Fibroblast of lung (primary cell): Measurements from ENCODE around the gene IL31RA.

ENCODE experiments used
- EZH2 ChIP-seq: IDR thresholded peaks from 2 replicates; pipeline ENCODE4 v1.5.1; 2012; ENCODE audit warnings: low read length, control low read depth, mild to moderate bottlenecking; ENCODE audit errors: missing control alignments
- TF ChIP-seq, protein P1 (sequence below), 2 donors: IDR thresholded peaks in 1 of 2; conservative IDR thresholded peaks in 1 of 2; 1 replicate in 1 of 2; 2 replicates in 1 of 2; pipeline ENCODE4 v1.5.1; 2011 to 2012; ENCODE audit warnings: low read length in 2 of 2, control low read depth in 1 of 2, inconsistent platforms in 1 of 2, low read depth in 1 of 2, mild to moderate bottlenecking in 1 of 2

DNA sequence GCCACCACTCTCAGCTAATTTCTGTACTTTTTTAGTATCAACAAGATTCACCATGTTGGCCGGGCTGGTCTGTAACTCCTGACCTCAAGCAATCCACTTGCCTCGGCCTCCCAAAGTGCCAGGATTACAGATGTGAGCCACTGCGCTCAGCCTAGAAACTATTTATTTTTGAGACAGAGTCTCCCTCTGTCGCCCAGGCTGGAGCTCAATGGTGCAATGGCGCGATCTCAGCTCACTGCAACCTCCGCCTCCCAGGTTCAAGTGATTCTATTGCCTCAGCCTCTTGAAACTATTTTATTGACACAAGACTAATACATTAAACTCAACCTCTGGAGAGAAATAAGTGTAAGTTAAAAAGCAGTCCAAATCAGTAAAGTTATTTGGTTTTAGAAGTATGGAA is 109.6 kb downstream of the IL31RA start:
- TF ChIP-seq, protein P1, sequence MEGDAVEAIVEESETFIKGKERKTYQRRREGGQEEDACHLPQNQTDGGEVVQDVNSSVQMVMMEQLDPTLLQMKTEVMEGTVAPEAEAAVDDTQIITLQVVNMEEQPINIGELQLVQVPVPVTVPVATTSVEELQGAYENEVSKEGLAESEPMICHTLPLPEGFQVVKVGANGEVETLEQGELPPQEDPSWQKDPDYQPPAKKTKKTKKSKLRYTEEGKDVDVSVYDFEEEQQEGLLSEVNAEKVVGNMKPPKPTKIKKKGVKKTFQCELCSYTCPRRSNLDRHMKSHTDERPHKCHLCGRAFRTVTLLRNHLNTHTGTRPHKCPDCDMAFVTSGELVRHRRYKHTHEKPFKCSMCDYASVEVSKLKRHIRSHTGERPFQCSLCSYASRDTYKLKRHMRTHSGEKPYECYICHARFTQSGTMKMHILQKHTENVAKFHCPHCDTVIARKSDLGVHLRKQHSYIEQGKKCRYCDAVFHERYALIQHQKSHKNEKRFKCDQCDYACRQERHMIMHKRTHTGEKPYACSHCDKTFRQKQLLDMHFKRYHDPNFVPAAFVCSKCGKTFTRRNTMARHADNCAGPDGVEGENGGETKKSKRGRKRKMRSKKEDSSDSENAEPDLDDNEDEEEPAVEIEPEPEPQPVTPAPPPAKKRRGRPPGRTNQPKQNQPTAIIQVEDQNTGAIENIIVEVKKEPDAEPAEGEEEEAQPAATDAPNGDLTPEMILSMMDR (conservative IDR thresholded peaks at IDR 0.05 in 1 of 2, IDR thresholded peaks at IDR 0.05 in 1 of 2; ENCODE audit: low read depth in 1 of 2, low read length in 2 of 2): no peak
- TF ChIP-seq EZH2: no peak
